H1 (cell line): Measurements from ENCODE around the gene GABRG3. TPM values are rescaled to one million over a fixed set of nuclear protein-coding genes. Genes with fewer than 3 reads are reported as not detected.

Source experiments
- GTF2F1 ChIP-seq: IDR thresholded peaks from 2 replicates; pipeline ENCODE4 v1.6.1; 2012; ENCODE audit warnings: low read depth, low read length, improper control_type of control experiment, borderline replicate concordance
- KDM5A ChIP-seq: fragments of 200-600 bp; IDR thresholded peaks from 2 replicates; pipeline ENCODE4 v1.7.1; 2012; ENCODE audit warnings: mild to moderate bottlenecking, low read length, inconsistent platforms, mixed read lengths
- PHF8 ChIP-seq: fragments of 200-600 bp; sonication (generic); conservative IDR thresholded peaks from 2 replicates; pipeline ENCODE4 v1.7.1; 2012; ENCODE audit warnings: low read depth, mild to moderate bottlenecking, inconsistent platforms, low read length, moderate library complexity
- POU5F1 ChIP-seq: IDR thresholded peaks from 2 replicates; pipeline ENCODE4 v1.6.1; 2011; ENCODE audit warnings: low read depth, mild to moderate bottlenecking, low read length, moderate library complexity
- RBBP5 ChIP-seq: IDR thresholded peaks from 2 replicates; pipeline ENCODE4 v1.7.1; 2012; ENCODE audit warnings: low read depth, mild to moderate bottlenecking, inconsistent platforms, low read length, moderate library complexity, borderline replicate concordance
- RFX5 ChIP-seq: IDR thresholded peaks from 2 replicates; pipeline ENCODE4 v1.6.1; 2011; ENCODE audit warnings: low read depth, low read length, improper control_type of control experiment, borderline replicate concordance
- polyA plus RNA-seq, 7 experiments: library from polyadenylated mRNA; depleted of rRNA in 3 of 7; stranded (reverse) in 5 of 7; unstranded in 2 of 7; fragments of >200 nt in 5 of 7; fragments of 200-250 nt in 2 of 7; gene quantifications; 1 replicate in 5 of 7; 2 replicates in 1 of 7; 4 replicates in 1 of 7; pipeline versions ENCODE4 v1.2.1 to v1.2.3, GENCODE V29; 2011 to 2013; ENCODE audit warnings: missing spikeins in 2 of 7, mixed read lengths in 2 of 7
- total RNA-seq: library from RNA; stranded (reverse); fragmentation: NEBNext Ultra II Directional; extraction: Animal tissue kit (Norgen Biotek cat#: 25700); gene quantifications from 2 replicates; pipeline ENCODE4 v1.2.1, GENCODE V29; 2021

The GABRG3 gene
- total and polyA plus RNA-seq, 2 of the 8 experiments (the other 6 are each of a cell fraction or from before 2014, with no cell fraction given) = 0.17 to 0.80 TPM

GRCh38 chr15:27499191-27499590 is 528.2 kb downstream of the GABRG3 start (continued):
- TF ChIP-seq PHF8 (no peak), RFX5 (no peak), POU5F1 (no peak), KDM5A (no peak), GTF2F1 (no peak), RBBP5 (no peak)
